Islet precursor cell (in vitro differentiated cells): ENCODE data around the gene LARP6.
"Not testable (repeated sequence)": the region's sequence is repeated elsewhere in the genome, so short reads cannot be mapped to it uniquely, and the experiment has no call there.

Source experiments
- DNase-seq: peaks from one replicate; pipeline ENCODE4 v3.0.0-alpha.2; 2018

The LARP6 gene

GRCh38 chr15:70858614-70859321, 4.8 kb upstream of the LARP6 start:
- not testable (repeated sequence) for DNase-seq

GRCh38 chr15:70857562-70858285, 3.8 kb upstream of the LARP6 start:
- DNase-seq = no peak

DNA sequence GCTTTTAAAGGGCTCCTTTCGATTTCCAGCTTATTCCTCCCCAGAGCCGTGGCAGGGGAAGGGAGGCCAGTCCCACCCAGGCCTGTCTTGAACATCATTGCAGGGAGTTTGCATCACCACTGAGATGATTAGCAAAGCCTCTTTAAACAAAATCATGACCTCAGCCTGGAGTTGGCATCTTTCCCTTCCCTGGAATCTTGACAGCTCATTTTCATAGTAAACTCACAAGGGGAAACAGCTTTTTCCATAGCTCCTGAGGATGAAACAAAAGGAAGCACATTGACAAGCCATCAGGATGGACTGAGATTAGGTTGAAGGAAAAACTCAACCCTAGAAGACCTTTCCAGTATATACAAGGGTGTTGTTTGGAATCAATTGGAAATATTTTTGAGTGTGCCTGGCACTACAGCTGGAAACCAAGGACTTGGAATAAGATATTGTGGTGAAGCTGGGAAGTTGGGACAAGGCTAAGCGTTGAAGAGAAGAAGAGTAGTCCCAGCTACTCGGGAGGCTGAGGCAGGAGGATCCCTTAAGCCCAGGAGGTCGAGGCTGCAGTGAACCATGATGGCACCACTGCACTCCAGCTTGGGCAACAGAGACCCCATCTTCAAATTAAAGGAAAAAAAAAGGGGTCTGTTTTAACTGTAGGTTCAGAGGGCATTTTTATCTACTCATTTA, 3.1 kb upstream of the LARP6 start:
- no peak for DNase-seq

- no peak for DNase-seq
Measured at GRCh38 chr15:70856177-70856883, 2.4 kb upstream of the LARP6 start.

DNA sequence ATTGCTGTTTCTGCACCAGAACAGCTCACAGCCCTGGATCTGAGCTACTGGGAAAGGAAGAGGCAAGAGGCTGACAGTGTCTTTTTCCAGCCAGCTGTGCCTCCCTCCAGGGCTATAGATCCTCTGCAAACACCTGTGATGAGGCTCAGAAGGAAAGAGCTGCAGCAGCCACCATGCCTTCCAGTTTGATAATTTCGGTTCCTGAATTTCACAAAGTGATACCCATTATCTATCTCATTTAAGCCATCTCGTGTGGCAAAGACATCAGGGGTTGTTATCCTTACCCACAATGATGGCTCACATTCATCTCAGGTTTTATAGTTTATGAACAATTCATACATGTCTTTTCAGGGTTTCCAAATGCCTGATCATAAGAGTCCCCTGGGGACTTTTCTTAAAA, 1.8 kb upstream of the LARP6 start:
- DNase-seq = no peak

GRCh38 chr15:70854666-70854976, 664 bp upstream of the LARP6 start:
- DNase-seq = no peak

DNA sequence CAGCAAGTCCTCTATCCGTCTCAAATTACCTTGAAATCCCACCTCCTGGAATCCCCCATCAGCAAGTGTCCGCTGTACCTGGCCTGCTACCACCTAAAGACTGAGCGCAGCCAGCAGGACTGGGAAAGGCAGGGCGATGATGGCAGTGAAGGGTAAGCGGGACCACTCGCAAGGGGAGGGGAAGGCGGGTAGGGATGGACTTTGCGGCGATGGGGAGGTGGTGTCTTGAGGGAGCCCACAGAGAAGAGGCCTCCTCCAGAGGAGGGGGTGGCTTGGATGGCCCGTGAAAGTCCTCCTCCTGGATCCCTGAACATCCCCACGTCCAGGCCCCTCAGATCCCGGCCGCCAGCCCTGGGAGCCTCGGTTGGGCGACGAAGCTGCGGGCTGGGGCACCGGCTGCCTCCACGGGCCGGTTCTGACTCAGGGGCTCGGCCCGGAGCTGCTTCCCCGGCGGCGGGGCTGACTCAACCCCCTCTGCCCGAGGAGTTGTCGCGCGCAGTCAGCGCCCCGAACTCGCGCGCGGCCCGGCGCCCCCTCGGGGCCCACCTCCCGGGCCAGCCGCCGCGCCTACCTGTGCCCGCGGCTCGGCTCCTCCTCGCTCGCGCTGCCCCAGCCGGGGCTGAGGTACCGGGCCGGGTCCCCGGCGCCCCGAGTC, 512 bp downstream of the LARP6 start:
- peak; percentile 79 for DNase-seq

- no peak for DNase-seq
Measured at GRCh38 chr15:70852501-70853317, 1.2 kb downstream of the LARP6 start.

DNA sequence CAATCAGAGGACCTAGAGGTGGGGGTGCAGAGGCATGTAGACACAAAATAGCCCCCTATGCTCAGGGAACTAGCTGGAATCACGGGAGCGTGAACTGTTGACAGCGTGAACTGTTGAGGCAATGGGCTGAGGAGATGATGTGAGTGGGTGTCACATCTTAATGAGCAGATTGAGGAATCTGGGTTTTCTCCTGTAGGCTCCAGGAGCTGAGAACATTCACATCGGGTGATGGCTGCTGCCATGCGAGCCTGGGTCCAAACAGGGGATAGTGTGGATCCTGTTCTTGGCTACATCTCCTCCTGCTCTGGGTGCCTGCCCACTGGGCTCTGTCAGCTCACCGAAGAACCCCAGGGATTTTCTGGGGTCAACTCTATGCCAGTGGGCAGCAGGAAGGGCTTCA, 2.1 kb downstream of the LARP6 start:
- DNase-seq = no peak

DNA sequence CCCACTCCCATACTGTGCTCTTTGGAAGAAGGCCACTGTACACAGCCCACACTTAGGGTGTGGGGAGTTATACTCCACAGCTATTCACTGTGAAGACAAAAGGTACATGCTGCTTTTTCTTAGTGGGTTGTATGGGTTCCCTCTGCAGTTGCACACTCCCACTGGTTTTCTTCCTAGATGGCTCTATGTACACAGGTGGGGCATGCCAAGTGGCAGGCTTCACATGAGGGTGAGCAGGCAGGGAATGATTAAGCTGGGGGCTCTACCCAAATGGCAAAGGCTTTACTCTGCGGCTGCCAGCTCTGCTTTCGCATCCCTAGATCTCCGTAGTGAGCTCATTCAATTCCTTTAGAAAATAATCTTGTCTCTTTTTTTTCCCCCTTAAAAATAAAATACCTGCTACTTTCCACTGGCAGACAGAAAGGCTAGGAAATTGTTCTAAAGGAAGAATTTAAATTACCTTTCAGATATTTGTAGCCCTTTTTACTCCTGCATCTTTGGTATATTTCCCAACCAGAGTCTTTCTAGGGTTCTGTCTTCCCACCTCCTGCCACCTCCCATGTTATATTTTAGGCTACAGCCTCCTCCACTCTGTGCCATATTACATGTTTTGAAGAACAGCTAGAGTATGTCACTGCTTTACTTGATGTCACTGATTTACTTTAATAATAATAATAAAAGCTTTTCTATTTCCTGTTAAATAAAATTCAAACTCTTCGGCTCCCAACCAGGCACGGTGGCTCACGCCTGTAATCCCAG, 8.2 kb downstream of the LARP6 start:
- DNase-seq = no peak

DNA sequence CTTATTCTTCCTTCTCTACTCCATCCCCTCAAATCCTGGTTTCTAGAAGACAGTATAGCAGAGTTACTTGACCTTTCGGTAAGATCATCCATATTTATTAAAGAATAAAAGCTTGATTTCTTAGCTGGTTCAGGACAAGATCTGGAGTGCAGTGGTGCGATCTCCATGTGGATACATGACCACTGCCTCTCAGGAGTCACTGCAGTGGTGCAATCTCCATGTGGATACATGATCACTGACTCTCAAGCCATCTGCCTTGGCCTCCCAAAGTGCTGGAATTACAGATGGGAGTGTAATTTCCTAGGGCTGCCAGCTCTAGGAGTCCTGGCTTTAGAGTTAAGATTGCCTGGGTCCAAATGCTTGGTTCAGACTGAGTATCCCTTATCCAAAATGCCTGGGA, 16.5 kb downstream of the LARP6 start:
- no peak for DNase-seq

DNA sequence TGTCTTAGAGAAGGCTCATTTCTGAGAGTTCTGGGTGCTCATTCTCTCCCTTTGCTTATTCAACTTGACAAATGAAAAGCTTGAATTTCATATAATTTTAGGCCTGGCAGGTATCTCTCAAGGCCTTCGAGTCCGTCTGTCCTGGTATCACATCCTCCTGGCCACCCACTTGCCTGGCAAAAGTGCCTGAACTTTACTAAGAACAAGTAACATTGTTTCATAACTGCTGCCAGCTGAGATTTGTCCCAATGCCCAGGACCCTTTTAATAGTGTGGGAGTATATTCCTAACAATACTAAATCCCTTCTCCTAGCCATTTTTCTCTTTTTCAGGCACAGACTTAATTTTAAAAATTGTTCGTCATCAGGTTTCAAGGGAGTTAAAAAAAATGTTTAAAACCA, 18.1 kb downstream of the LARP6 start:
- no peak for DNase-seq

DNA sequence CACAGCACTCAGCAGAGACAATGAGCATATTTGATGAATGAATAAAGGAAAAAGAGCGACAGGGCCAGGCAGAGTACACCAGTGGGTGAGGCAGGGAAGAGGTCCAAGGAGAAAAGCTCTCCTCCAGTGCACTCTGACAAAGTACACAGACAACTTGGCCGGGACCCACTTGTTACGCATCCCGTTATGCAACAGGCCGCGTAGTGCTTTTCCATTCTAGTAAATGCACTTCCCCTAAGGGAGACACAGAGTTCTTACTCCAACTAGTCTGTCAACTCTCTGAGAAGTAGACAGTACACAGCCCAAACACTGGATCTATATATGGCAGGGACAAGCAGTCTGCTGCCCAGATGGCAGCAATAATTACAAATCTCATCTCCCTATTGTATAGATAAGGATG, 18.5 kb downstream of the LARP6 start:
- no peak for DNase-seq

DNA sequence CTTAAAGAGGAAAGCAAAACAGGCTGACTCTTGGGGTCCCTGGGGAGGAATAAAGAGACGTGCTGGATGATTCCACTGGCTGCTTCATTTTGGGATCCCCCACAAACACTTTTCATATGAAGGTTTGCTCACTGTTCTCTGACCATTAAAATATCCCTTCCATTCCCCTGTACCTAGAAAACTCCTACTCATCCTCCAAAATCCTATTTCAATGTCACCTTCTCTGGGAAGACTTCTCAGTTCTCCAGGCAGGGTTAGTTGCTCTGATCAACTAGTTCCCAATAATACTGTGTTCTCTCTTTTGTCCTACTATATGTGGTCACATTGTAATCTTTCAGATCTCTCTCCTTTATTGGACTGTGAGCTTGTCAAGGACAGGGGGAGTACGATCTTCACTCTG, 19.0 kb downstream of the LARP6 start:
- DNase-seq = no peak

DNA sequence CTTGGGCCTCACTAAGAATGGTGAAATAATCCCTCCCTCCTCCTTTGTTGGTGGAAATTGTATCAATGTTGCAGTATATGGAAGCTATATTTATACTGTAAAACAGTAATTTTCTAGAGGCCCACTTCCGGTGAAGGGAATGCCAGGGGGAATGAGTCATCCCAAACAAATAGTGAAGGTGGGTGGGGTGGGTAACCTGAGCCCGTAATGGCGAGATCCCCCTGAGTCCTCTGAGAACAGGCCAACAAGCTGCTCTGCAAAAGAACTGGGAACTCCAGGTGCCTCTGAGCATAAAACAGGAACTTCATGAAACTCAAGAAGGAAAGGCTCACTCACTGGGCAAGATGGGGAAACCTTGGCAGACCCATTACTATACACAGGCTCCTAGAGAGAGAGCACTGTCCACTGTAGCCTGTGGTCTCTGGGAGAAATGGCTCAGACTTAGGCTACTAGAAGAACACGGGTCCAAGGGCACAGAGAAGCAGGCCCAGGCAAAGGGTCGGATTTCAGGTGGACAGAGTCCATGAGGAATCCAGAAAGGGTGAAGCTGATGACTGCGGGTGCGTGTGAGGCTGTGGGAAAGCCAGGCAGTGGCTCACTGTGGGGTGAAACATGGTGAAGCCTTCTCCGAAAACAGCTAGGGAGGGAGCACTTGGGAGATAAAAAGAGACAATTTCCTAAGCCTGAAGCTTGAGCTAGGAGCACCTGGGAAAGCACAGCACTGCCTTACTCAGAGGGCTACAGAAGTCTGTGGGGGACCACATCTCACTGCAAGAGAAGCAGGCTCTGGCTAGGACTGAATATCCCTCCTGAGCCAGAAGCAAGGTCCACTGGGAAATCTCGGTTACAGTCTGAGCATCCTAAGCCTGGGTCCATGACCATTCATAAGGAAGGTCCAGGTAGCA, 19.8 kb downstream of the LARP6 start:
- DNase-seq = peak; percentile 64

GRCh38 chr15:70833422-70833821, 20.5 kb downstream of the LARP6 start:
- no peak for DNase-seq

- no peak for DNase-seq
Measured at GRCh38 chr15:70832176-70832575, 21.8 kb downstream of the LARP6 start.

DNA sequence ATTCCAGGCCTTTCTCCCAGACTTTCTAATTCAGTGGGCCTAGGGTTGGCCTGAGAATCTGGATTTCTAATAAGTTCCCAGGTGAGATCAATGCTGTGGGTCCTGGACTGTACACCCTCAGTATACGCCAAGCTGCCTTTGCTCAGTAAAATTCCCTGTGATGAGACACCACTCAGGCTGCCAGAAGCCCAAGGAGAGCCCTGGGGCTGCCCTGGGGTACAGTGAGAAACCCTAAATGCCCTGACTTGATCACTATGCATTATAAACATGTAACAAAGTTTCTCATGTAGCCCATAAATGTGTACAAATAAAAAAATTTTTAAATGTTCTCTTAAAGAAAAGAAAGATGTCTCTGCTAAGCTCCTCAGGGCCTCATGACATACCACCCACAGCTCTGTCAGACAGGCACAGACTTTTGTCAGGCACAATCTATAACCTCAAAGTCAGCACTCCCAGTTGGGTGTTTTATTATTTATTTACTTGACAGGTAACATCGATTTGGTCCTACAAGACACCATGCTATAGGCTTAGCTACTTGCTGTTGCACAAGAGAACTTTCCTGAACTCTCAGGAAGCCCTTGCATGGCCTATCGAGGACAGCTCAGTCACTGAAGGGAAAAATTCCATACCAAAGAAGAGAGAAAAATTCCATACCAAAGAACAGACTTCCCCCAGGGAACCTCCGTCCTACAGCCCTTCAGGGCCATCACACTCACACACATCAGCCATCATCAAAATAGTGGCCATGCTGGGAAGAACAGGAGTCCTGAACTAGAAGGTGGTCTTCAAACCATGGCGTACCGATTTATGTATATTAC, 22.7 kb downstream of the LARP6 start:
- DNase-seq = no peak

DNA sequence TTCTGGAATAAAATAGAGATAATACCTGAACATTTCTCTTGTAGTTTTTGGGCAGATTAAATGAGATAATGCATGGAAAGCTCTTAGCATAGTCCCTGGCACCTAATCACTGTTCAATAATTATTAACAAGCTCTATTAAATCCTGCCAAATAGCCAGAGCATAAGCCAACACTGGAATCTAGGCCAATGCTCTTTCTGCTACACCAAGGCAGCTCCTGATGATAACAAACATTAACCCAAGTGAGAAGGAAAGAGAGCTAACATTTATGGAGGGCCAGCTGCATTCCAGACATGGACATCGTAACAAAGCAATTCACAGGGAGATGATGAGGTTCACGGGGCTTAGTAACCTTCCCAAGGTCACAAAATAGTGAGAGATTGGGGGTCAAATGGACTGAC, 23.3 kb downstream of the LARP6 start:
- no peak for DNase-seq
